Measurements from ENCODE around the gene FOSL2. TPM values are rescaled to one million over a fixed set of nuclear protein-coding genes. Genes with fewer than 3 reads are reported as not detected.

FOSL2 gene
- total RNA-seq, 5 donors from 2014 or later (not counting 1 experiment from before 2014, with no cell fraction given) = 9.7 to 144 (median 18.5) TPM

- no peak overlapping the region for H3K4me3 ChIP-seq (ENCODE audit: control insufficient read depth in 1 of 2, extremely low read depth in 1 of 2, low read length in 1 of 2)
- Mint-ChIP-seq H3K36me3 (no peaks in the 10 kb centered on the region), H3K4me3 (no peak overlapping the region), H3K9me3 (no peaks in the 10 kb centered on the region), H3K4me1 (peaks cover 75 to 91% (median 80%) of the 10 kb centered on the region in 3 donors), H3K27ac (no peak overlapping the region), H3K27me3 (no peaks in the 10 kb centered on the region)
- no peaks in the 10 kb centered on the region for H3K36me3 ChIP-seq (ENCODE audit: control insufficient read depth in 2 of 2, extremely low read depth in 1 of 2, insufficient read depth in 1 of 2, low read length in 1 of 2)
- 93% methylated on average over 10 of the region's 11 CpGs for WGBS (ENCODE audit: insufficient coverage)
- H3K27ac ChIP-seq (ENCODE audit: low read length) = no peak overlapping the region
- DNase-seq (no peak), ATAC-seq (replicated peaks in 1 of 4) (no peak)
- CTCF ChIA-PET = interaction anchor here in 1 of 2 donors (0.5 kb wide), 1 partner anchor 20 kb away, joined by 5 read pairs; no protein-coding TSS in a partner anchor
- peaks cover 0 to 20% of the 10 kb centered on the region in 2 experiments for H3K27me3 ChIP-seq (replicated peaks in 1 of 2; ENCODE audit: control insufficient read depth in 2 of 2, extremely low read depth in 1 of 2, insufficient read depth in 2 of 2, low read length in 1 of 2)
- H3K4me1 ChIP-seq (ENCODE audit: control insufficient read depth in 1 of 2, extremely low read depth in 1 of 2, insufficient read depth in 2 of 2, low read length in 2 of 2) = peaks cover 36 to 92% of the 10 kb centered on the region in 2 experiments
- POLR2A ChIA-PET = interaction anchor here in 1 of 2 donors (0.6 kb wide), 1 partner anchor 390 kb away, joined by 3 read pairs; no protein-coding TSS in a partner anchor
- H3K9me3 ChIP-seq = no peaks in the 10 kb centered on the region
Observed at GRCh38 chr2:28363686-28364280, 28.9 kb upstream of the FOSL2 start.

GRCh38 chr2:28364610-28365009 is 28.0 kb upstream of the FOSL2 start:
- H3K4me1 ChIP-seq (ENCODE audit: control insufficient read depth in 1 of 2, extremely low read depth in 1 of 2, insufficient read depth in 2 of 2, low read length in 2 of 2) = peaks cover 28 to 84% of the 10 kb centered on the region in 2 experiments

GRCh38 chr2:28365158-28365557 is 27.5 kb upstream of the FOSL2 start:
- ATAC-seq (replicated peaks in 1 of 4) = no peak
- WGBS (ENCODE audit: insufficient coverage) = 78% methylated on average over 1 of the region's 8 CpGs
- Histone ChIP-seq H3K9me3 (no peaks in the 10 kb centered on the region), H3K27ac (ENCODE audit: low read length) (no peak overlapping the region), H3K4me3 (ENCODE audit: control insufficient read depth in 1 of 2, extremely low read depth in 1 of 2, low read length in 1 of 2) (no peak overlapping the region), H3K4me1 (ENCODE audit: control insufficient read depth in 1 of 2, extremely low read depth in 1 of 2, insufficient read depth in 2 of 2, low read length in 2 of 2) (peaks cover 22 to 79% of the 10 kb centered on the region in 2 experiments), H3K36me3 (ENCODE audit: control insufficient read depth in 2 of 2, extremely low read depth in 1 of 2, insufficient read depth in 1 of 2, low read length in 1 of 2) (no peaks in the 10 kb centered on the region), H3K27me3 (replicated peaks in 1 of 2; ENCODE audit: control insufficient read depth in 2 of 2, extremely low read depth in 1 of 2, insufficient read depth in 2 of 2, low read length in 1 of 2) (peaks cover 0 to 20% of the 10 kb centered on the region in 2 experiments)
- Mint-ChIP-seq H3K4me1 (peaks cover 61 to 79% (median 66%) of the 10 kb centered on the region in 3 donors), H3K36me3 (no peaks in the 10 kb centered on the region), H3K4me3 (peak overlapping the region in 1 of 3 donors; percentile 75), H3K9me3 (no peaks in the 10 kb centered on the region), H3K27ac (peak overlapping the region in 1 of 2 donors; percentile 61), H3K27me3 (no peaks in the 10 kb centered on the region)
- POLR2A ChIA-PET = interaction anchor here in 1 of 2 donors (0.8 kb wide), 1 partner anchor 26 kb away, joined by 3 read pairs; no protein-coding TSS in a partner anchor
- DNase-seq = no peak
- CTCF ChIA-PET = interaction anchor here in 1 of 2 donors (0.5 kb wide), 1 partner anchor 631 kb away, joined by 5 read pairs; no protein-coding TSS in a partner anchor

More at GRCh38 chr2:28364610-28365009, 28.0 kb upstream of the FOSL2 start:
- POLR2A ChIA-PET = interaction anchor here in 1 of 2 donors (0.8 kb wide), 1 partner anchor 26 kb away, joined by 3 read pairs; no protein-coding TSS in a partner anchor
- Mint-ChIP-seq H3K4me3 (peak overlapping the region in 1 of 3 donors; percentile 75), H3K4me1 (peaks cover 67 to 85% (median 72%) of the 10 kb centered on the region in 3 donors), H3K27me3 (no peaks in the 10 kb centered on the region), H3K36me3 (no peaks in the 10 kb centered on the region), H3K9me3 (no peaks in the 10 kb centered on the region), H3K27ac (no peak overlapping the region)
- peaks cover 0 to 20% of the 10 kb centered on the region in 2 experiments for H3K27me3 ChIP-seq (replicated peaks in 1 of 2; ENCODE audit: control insufficient read depth in 2 of 2, extremely low read depth in 1 of 2, insufficient read depth in 2 of 2, low read length in 1 of 2)
- no peaks in the 10 kb centered on the region for H3K36me3 ChIP-seq (ENCODE audit: control insufficient read depth in 2 of 2, extremely low read depth in 1 of 2, insufficient read depth in 1 of 2, low read length in 1 of 2)
- no peak overlapping the region for H3K27ac ChIP-seq (ENCODE audit: low read length)
- CTCF ChIA-PET = interaction anchor here in 1 of 2 donors (0.5 kb wide), 1 partner anchor 632 kb away, joined by 5 read pairs; no protein-coding TSS in a partner anchor
- WGBS (ENCODE audit: insufficient coverage) = 83% methylated on average over 2 of the region's 3 CpGs
- ATAC-seq (replicated peaks in 1 of 4) = no peak
- H3K4me3 ChIP-seq (ENCODE audit: control insufficient read depth in 1 of 2, extremely low read depth in 1 of 2, low read length in 1 of 2) = no peak overlapping the region
- H3K9me3 ChIP-seq = no peaks in the 10 kb centered on the region
- no peak for DNase-seq

- H3K36me3 ChIP-seq (ENCODE audit: control insufficient read depth in 2 of 2, extremely low read depth in 1 of 2, insufficient read depth in 1 of 2, low read length in 1 of 2) = no peaks in the 10 kb centered on the region
- peaks cover 0 to 16% of the 10 kb centered on the region in 2 experiments for H3K27me3 ChIP-seq (replicated peaks in 1 of 2; ENCODE audit: control insufficient read depth in 2 of 2, extremely low read depth in 1 of 2, insufficient read depth in 2 of 2, low read length in 1 of 2)
- CTCF ChIA-PET = interaction anchor here in 1 of 2 donors (0.9 kb wide), 1 partner anchor 24 kb away, joined by 6 read pairs; no protein-coding TSS in a partner anchor
- Mint-ChIP-seq H3K36me3 (no peaks in the 10 kb centered on the region), H3K27ac (peak overlapping the region in 1 of 2 donors; percentile 17), H3K27me3 (no peaks in the 10 kb centered on the region), H3K4me1 (peaks cover 52 to 73% (median 59%) of the 10 kb centered on the region in 3 donors), H3K9me3 (no peaks in the 10 kb centered on the region), H3K4me3 (peak overlapping the region in 2 of 3 donors; percentile 68 to 75)
- peaks cover 18 to 69% of the 10 kb centered on the region in 2 experiments for H3K4me1 ChIP-seq (ENCODE audit: control insufficient read depth in 1 of 2, extremely low read depth in 1 of 2, insufficient read depth in 2 of 2, low read length in 2 of 2)
- H3K27ac ChIP-seq (ENCODE audit: low read length) = peak overlapping the region; percentile 77
- H3K4me3 ChIP-seq (ENCODE audit: control insufficient read depth in 1 of 2, extremely low read depth in 1 of 2, low read length in 1 of 2) = peak overlapping the region in 1 of 2 donors; percentile 58
- 89% methylated on average over 5 of the region's 10 CpGs for WGBS (ENCODE audit: insufficient coverage)
- ATAC-seq (replicated peaks in 1 of 4) = no peak
- DNase-seq = no peak
- POLR2A ChIA-PET = interaction anchor here in 1 of 2 donors (0.6 to 1.1 kb wide), 2 partner anchors 13 to 26 kb away, joined by 3 read pairs; no protein-coding TSS in a partner anchor
- no peaks in the 10 kb centered on the region for H3K9me3 ChIP-seq
Observed at GRCh38 chr2:28366149-28366495, 26.5 kb upstream of the FOSL2 start.

- Mint-ChIP-seq H3K27me3 (no peaks in the 10 kb centered on the region), H3K36me3 (no peaks in the 10 kb centered on the region), H3K4me1 (peaks cover 48 to 69% (median 55%) of the 10 kb centered on the region in 3 donors), H3K27ac (peak overlapping the region; percentile 18 to 50), H3K9me3 (no peaks in the 10 kb centered on the region), H3K4me3 (peak overlapping the region; percentile 68 to 76 (median 75))
- H3K36me3 ChIP-seq (ENCODE audit: control insufficient read depth in 2 of 2, extremely low read depth in 1 of 2, insufficient read depth in 1 of 2, low read length in 1 of 2) = no peaks in the 10 kb centered on the region
- peak overlapping the region; percentile 11 to 58 for H3K4me3 ChIP-seq (ENCODE audit: control insufficient read depth in 1 of 2, extremely low read depth in 1 of 2, low read length in 1 of 2)
- peaks cover 18 to 63% of the 10 kb centered on the region in 2 experiments for H3K4me1 ChIP-seq (ENCODE audit: control insufficient read depth in 1 of 2, extremely low read depth in 1 of 2, insufficient read depth in 2 of 2, low read length in 2 of 2)
- 28% methylated on average over 8 of the region's 19 CpGs for WGBS (ENCODE audit: insufficient coverage)
- H3K27ac ChIP-seq (ENCODE audit: low read length) = peak overlapping the region; percentile 77
- H3K9me3 ChIP-seq = no peaks in the 10 kb centered on the region
- ATAC-seq (replicated peaks in 1 of 4) (peak; percentile 92 to 98 (median 94)), DNase-seq (peak; percentile 43 to 79 (median 60))
- CTCF ChIA-PET = interaction anchor here in 1 of 2 donors (0.6 to 0.9 kb wide), 3 partner anchors 12 to 44 kb away, joined by 3 to 6 read pairs (median 5); no protein-coding TSS in a partner anchor
- POLR2A ChIA-PET = interaction anchor here in 1 of 2 donors (0.6 to 1.1 kb wide), 2 partner anchors 12 to 26 kb away, joined by 3 read pairs; no protein-coding TSS in a partner anchor
- H3K27me3 ChIP-seq (replicated peaks in 1 of 2; ENCODE audit: control insufficient read depth in 2 of 2, extremely low read depth in 1 of 2, insufficient read depth in 2 of 2, low read length in 1 of 2) = peaks cover 0 to 16% of the 10 kb centered on the region in 2 experiments
Observed at GRCh38 chr2:28366496-28367282, 26.0 kb upstream of the FOSL2 start.

All from T-cell (primary cell).